ENCODE results near the gene AMN. TPM values are rescaled to one million over a fixed set of nuclear protein-coding genes. Genes with fewer than 3 reads are reported as not detected.

Gene AMN
- total RNA-seq, 2 donors from 2014 or later, result 6.0 TPM; not detected in 1

- no peak overlapping the region for H3K27ac ChIP-seq
- no peaks in the 10 kb centered on the region for H3K4me1 ChIP-seq
- H3K4me3 ChIP-seq, result no peak overlapping the region
- intact Hi-C loops (cut with DNase I), result no loop called here
- no peak for DNase-seq
- no peaks in the 10 kb centered on the region for H3K27me3 ChIP-seq
- no peaks in the 10 kb centered on the region for H3K36me3 ChIP-seq (replicated peaks in 1 of 2; ENCODE audit: insufficient read depth in 1 of 2, low read depth in 2 of 2)
- ATAC-seq, result no peak
- no peak for TF ChIP-seq POLR2A (IDR thresholded peaks at IDR 0.05)
- no peaks in the 10 kb centered on the region for H3K9me3 ChIP-seq
- WGBS, 2 donors, result 92 to 93% methylated on average over 13 to 14 of the region's 14 CpGs
These were observed 38.9 kb upstream of the AMN start for GRCh38 chr14:102883554-102883953.

GRCh38 chr14:102885737-102886447 lies 36.6 kb upstream of the AMN start:
- 96% methylated on average over 20 to 22 of the region's 22 CpGs for WGBS, 2 donors

GRCh38 chr14:102888748-102889147 lies 33.7 kb upstream of the AMN start:
- no peaks in the 10 kb centered on the region for H3K4me1 ChIP-seq
- 50 to 56% methylated on average over 1 of the region's 1 CpG for WGBS, 2 donors
- no peak for TF ChIP-seq CTCF (IDR thresholded peaks at IDR 0.05)
- TF ChIP-seq POLR2A (IDR thresholded peaks at IDR 0.05), result no peak
- no peaks in the 10 kb centered on the region for H3K9me3 ChIP-seq
- no peak overlapping the region for H3K27ac ChIP-seq
- DNase-seq, result no peak
- H3K36me3 ChIP-seq (replicated peaks in 1 of 2; ENCODE audit: insufficient read depth in 1 of 2, low read depth in 2 of 2), result no peaks in the 10 kb centered on the region
- intact Hi-C loops (cut with DNase I), result no loop called here
- no peaks in the 10 kb centered on the region for H3K27me3 ChIP-seq
- ATAC-seq, result no peak
- H3K4me3 ChIP-seq, result no peak overlapping the region

More at GRCh38 chr14:102885737-102886447, 36.6 kb upstream of the AMN start:
- Histone ChIP-seq H3K27ac (no peak overlapping the region), H3K36me3 (replicated peaks in 1 of 2; ENCODE audit: insufficient read depth in 1 of 2, low read depth in 2 of 2) (no peaks in the 10 kb centered on the region), H3K27me3 (no peaks in the 10 kb centered on the region), H3K4me1 (no peaks in the 10 kb centered on the region), H3K9me3 (no peaks in the 10 kb centered on the region), H3K4me3 (no peak overlapping the region)
- intact Hi-C loops (cut with DNase I), result no loop called here
- ATAC-seq (no peak), DNase-seq (no peak)
- TF ChIP-seq POLR2A (IDR thresholded peaks at IDR 0.05) (no peak), CTCF (IDR thresholded peaks at IDR 0.05) (no peak)

- no peak for ATAC-seq
- Histone ChIP-seq H3K9me3 (no peaks in the 10 kb centered on the region), H3K27me3 (no peaks in the 10 kb centered on the region), H3K36me3 (replicated peaks in 1 of 2; ENCODE audit: insufficient read depth in 1 of 2, low read depth in 2 of 2) (no peaks in the 10 kb centered on the region), H3K4me3 (no peak overlapping the region), H3K4me1 (no peaks in the 10 kb centered on the region), H3K27ac (no peak overlapping the region)
- no peak for DNase-seq
- TF ChIP-seq POLR2A (IDR thresholded peaks at IDR 0.05) (no peak), CTCF (IDR thresholded peaks at IDR 0.05) (no peak)
- intact Hi-C loops (cut with DNase I), result no loop called here
- WGBS, 2 donors, result 85 to 96% methylated on average over 7 of the region's 7 CpGs
These were observed 32.8 kb upstream of the AMN start for GRCh38 chr14:102889615-102890014.

- ATAC-seq (no peak), DNase-seq (no peak)
- Histone ChIP-seq H3K4me1 (no peaks in the 10 kb centered on the region), H3K27me3 (no peaks in the 10 kb centered on the region), H3K4me3 (no peak overlapping the region), H3K9me3 (no peaks in the 10 kb centered on the region), H3K27ac (no peak overlapping the region), H3K36me3 (replicated peaks in 1 of 2; ENCODE audit: insufficient read depth in 1 of 2, low read depth in 2 of 2) (no peaks in the 10 kb centered on the region)
- WGBS, 2 donors, result 81 to 94% methylated on average over 15 of the region's 15 CpGs
- TF ChIP-seq POLR2A (IDR thresholded peaks at IDR 0.05) (no peak), CTCF (IDR thresholded peaks at IDR 0.05) (no peak)
- intact Hi-C loops (cut with DNase I), result no loop called here
These were observed 31.4 kb upstream of the AMN start for GRCh38 chr14:102891111-102891510.
